ENCODE results near the gene FAM83E.

FAM83E gene

DNA sequence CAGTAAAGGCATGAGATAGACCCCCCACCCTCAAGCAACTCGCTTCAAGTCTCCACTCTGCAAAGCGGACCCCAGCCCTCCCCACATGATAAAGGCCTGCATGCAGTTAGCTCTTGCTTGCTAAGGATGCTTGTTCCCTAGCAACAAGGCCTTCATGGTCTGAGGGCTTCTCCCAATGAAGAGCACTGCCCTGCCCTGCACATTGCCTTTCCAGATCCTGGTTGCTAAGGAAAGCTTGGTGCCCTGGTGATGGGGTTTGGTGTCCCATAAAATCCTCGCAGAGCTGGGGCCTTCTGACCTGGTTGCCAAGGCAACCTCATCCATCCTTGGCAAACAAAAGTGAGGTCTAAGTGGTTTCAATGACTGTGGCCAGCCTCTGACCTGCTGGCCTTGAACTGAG, 16.3 kb upstream of the FAM83E start:
- no peak overlapping the region for H3K4me3 ChIP-seq (ENCODE audit: low read depth, low read length)
- no peak for DNase-seq
- in situ Hi-C loops (cut with HindIII; ENCODE audit: low pct_ligation_motif_present, low sequenced_read_pairs), result no loop called here
- no peaks in the 10 kb centered on the region for H3K27me3 ChIP-seq (replicated peaks)
- H3K36me3 ChIP-seq (replicated peaks), result no peaks in the 10 kb centered on the region
- TF ChIP-seq, protein P1, sequence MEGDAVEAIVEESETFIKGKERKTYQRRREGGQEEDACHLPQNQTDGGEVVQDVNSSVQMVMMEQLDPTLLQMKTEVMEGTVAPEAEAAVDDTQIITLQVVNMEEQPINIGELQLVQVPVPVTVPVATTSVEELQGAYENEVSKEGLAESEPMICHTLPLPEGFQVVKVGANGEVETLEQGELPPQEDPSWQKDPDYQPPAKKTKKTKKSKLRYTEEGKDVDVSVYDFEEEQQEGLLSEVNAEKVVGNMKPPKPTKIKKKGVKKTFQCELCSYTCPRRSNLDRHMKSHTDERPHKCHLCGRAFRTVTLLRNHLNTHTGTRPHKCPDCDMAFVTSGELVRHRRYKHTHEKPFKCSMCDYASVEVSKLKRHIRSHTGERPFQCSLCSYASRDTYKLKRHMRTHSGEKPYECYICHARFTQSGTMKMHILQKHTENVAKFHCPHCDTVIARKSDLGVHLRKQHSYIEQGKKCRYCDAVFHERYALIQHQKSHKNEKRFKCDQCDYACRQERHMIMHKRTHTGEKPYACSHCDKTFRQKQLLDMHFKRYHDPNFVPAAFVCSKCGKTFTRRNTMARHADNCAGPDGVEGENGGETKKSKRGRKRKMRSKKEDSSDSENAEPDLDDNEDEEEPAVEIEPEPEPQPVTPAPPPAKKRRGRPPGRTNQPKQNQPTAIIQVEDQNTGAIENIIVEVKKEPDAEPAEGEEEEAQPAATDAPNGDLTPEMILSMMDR (IDR thresholded peaks at IDR 0.05; ENCODE audit: low read depth, low read length, missing control alignments), result no peak
- no peak overlapping the region for H3K27ac ChIP-seq

DNA sequence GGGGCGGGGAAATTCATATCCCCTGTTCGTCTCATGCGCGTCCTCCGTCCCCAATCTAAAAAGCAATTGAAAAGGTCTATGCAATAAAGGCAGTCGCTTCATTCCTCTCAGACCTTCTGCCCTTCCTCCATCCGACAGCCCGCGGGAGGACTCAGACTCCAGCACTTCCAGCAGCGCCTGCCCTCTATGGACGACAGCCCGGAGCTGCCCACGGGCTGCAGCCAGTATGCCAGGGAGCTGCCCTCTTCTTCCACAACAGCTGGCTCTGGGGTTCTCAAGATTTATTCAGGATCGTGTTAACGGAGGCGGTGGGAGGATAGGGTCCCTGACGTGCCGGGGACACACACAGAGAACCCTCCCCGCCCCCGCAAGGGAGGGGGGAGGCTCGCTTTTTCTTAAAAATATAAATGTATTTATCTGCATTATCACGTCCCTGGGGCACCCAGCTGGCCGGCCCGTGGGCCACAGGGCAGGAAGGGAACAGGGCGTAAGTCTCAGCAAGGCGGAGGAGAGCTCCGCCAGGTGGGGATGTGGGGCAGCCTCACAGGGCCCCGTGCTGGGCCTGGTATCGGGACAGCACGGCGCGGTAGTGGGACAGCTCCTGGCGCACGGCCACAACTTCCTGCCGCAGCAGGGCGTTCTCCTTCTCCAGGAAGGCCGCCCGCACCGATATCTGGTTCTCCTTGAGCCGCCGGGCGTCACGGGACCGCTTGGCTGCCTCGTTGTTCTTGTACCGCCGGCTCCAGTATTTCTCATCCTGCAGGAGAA, 15.6 kb upstream of the FAM83E start:
- H3K4me3 ChIP-seq (ENCODE audit: low read depth, low read length), result peak overlapping the region; percentile 27
- in situ Hi-C loops (cut with HindIII; ENCODE audit: low pct_ligation_motif_present, low sequenced_read_pairs), result no loop called here

DNA sequence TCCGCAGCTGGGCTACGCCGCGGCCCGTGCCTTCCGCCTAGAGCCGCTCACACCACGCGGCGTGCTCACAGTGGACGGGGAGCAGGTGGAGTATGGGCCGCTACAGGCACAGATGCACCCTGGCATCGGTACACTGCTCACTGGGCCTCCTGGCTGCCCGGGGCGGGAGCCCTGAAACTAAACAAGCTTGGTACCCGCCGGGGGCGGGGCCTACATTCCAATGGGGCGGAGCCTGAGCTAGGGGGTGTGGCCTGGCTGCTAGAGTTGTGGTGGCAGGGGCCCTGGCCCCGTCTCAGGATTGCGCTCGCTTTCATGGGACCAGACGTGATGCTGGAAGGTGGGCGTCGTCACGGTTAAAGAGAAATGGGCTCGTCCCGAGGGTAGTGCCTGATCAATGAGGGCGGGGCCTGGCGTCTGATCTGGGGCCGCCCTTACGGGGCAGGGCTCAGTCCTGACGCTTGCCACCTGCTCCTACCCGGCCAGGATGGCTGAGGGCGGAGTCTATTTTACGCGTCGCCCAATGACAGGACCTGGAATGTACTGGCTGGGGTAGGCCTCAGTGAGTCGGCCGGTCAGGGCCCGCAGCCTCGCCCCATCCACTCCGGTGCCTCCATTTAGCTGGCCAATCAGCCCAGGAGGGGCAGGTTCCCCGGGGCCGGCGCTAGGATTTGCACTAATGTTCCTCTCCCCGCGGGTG, 14.9 kb upstream of the FAM83E start:
- peak; percentile 56 for DNase-seq
- H3K27ac ChIP-seq, result peak overlapping the region; percentile 5
- H3K4me3 ChIP-seq (ENCODE audit: low read depth, low read length), result peak overlapping the region; percentile 27
- H3K36me3 ChIP-seq (replicated peaks), result no peaks in the 10 kb centered on the region
- TF ChIP-seq, protein P1 (IDR thresholded peaks at IDR 0.05; ENCODE audit: low read depth, low read length, missing control alignments), result no peak
- no peaks in the 10 kb centered on the region for H3K27me3 ChIP-seq (replicated peaks)
- in situ Hi-C loops (cut with HindIII; ENCODE audit: low pct_ligation_motif_present, low sequenced_read_pairs), result no loop called here

More for the DNA sequence above, 15.6 kb upstream of the FAM83E start:
- no peaks in the 10 kb centered on the region for H3K27me3 ChIP-seq (replicated peaks)
- TF ChIP-seq, protein P1 (IDR thresholded peaks at IDR 0.05; ENCODE audit: low read depth, low read length, missing control alignments), result peak; percentile 46
- no peaks in the 10 kb centered on the region for H3K36me3 ChIP-seq (replicated peaks)
- peak; percentile 51 for DNase-seq
- H3K27ac ChIP-seq, result peak overlapping the region; percentile 5

DNA sequence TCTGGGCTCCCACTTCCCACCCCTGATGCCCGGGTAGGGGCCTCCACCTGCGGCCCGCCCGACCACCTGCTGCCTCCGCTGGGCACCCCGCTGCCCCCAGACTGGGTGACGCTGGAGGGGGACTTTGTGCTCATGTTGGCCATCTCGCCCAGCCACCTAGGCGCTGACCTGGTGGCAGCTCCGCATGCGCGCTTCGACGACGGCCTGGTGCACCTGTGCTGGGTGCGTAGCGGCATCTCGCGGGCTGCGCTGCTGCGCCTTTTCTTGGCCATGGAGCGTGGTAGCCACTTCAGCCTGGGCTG, 14.4 kb upstream of the FAM83E start:
- TF ChIP-seq, protein P1 (IDR thresholded peaks at IDR 0.05; ENCODE audit: low read depth, low read length, missing control alignments), result no peak
- Histone ChIP-seq H3K27ac (no peak overlapping the region), H3K36me3 (replicated peaks) (no peaks in the 10 kb centered on the region), H3K27me3 (replicated peaks) (no peaks in the 10 kb centered on the region), H3K4me3 (ENCODE audit: low read depth, low read length) (no peak overlapping the region)
- no peak for DNase-seq
- in situ Hi-C loops (cut with HindIII; ENCODE audit: low pct_ligation_motif_present, low sequenced_read_pairs), result no loop called here

DNA sequence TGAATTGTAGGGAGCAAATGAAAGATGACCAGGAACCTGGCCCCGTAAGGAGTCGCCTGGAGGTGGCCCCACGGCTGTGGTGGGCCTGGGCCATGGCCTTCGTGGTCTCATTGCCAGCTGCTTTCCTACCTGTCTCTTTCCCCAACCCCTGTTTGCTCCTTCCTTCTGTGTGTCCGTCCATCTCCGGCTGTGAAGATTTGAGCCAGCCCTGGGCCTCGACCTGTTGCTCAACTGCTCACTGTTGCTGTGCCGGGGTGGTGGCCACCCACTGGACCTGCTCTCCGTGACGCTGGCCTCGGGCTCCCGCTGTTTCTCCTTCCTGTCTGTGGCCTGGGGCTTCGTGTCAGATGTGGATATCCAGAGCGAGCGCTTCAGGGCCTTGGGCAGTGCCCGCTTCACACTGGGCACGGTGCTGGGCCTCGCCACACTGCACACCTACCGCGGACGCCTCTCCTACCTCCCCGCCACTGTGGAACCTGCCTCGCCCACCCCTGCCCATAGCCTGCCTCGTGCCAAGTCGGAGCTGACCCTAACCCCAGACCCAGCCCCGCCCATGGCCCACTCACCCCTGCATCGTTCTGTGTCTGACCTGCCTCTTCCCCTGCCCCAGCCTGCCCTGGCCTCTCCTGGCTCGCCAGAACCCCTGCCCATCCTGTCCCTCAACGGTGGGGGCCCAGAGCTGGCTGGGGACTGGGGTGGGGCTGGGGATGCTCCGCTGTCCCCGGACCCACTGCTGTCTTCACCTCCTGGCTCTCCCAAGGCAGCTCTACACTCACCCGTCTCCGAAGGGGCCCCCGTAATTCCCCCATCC, 13.8 kb upstream of the FAM83E start:
- Histone ChIP-seq H3K36me3 (replicated peaks) (no peaks in the 10 kb centered on the region), H3K4me3 (ENCODE audit: low read depth, low read length) (no peak overlapping the region), H3K27me3 (replicated peaks) (no peaks in the 10 kb centered on the region), H3K27ac (no peak overlapping the region)
- DNase-seq, result no peak
- in situ Hi-C loops (cut with HindIII; ENCODE audit: low pct_ligation_motif_present, low sequenced_read_pairs), result no loop called here
- TF ChIP-seq, protein P1 (IDR thresholded peaks at IDR 0.05; ENCODE audit: low read depth, low read length, missing control alignments), result no peak

Measured in brain microvascular endothelial cell (primary cell).